ENCODE results near the gene FKBP1B. TPM values are rescaled to one million over a fixed set of nuclear protein-coding genes. Genes with fewer than 3 reads are reported as not detected.
A peak's percentile ranks its signal among the peaks of the same experiment; 100 is the strongest.

Gene FKBP1B
- total RNA-seq, 1 experiment from 2014 or later: 2.1 TPM

DNA sequence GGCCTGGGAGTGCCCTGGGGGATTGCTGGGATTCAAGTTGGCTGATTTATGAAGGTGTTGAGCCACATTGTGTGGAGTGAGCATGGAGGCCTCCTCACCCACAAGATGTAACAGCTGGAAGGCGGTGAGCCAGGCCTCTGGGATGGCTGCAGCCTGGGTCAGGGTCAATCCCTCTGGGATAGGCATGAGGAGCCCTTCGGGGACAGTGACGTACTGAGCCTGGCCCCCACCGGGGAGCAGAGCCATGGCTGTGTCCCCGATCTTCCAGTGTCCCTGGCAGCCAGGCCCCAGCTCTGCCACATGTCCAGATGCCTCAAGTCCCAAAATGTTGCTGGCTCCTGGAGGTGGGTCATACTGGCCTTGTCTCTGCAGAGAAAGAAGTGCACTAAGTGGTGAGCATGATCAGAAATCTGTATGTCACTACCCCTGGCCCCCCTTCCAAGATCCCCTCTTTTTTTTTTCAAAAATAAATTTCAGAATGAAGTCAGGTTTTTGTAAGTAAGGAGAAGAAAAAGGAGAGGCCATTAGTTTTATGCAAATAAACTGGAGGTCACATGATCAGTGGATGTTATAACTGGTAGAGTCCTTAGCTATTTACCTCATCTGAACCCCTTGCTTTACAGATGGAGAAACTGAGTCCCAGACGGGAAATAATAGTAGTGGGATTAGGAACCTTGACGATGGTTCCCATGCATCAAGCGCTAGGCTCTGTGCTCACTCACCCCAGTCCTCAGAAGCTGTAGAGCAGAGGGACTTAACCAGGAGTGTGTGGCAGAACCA lies 33.4 kb downstream of the FKBP1B start:
- Histone ChIP-seq H3K79me2 (ENCODE audit: low read length) (peaks cover 10% of the 10 kb centered on the region; the same call in 1 of the 2 replicates), H2AFZ (ENCODE audit: low read length) (peak overlapping the region; percentile 86; the same call in 1 of the 2 replicates), H3K4me1 (ENCODE audit: insufficient read depth, low read length) (peaks cover 15% of the 10 kb centered on the region), H3K9me3 (ENCODE audit: low read length) (no peaks in the 10 kb centered on the region), H3K36me3 (ENCODE audit: low read depth, low read length) (peaks cover 5% of the 10 kb centered on the region), H3K9me2 (replicated peaks; ENCODE audit: low read length) (no peaks in the 10 kb centered on the region), H3K4me3 (ENCODE audit: low read length) (peak overlapping the region; percentile 67), H3K9ac (ENCODE audit: low read length) (peak overlapping the region; percentile 56), H3K4me2 (ENCODE audit: low read length) (peak overlapping the region; percentile 78), H3F3A (ENCODE audit: low read length, unreplicated experiment) (no peaks in the 10 kb centered on the region), H3K27me3 (ENCODE audit: low read length) (no peaks in the 10 kb centered on the region), H3K27ac (ENCODE audit: low read length) (peak overlapping the region; percentile 36), H4K20me1 (ENCODE audit: low read length) (no peaks in the 10 kb centered on the region)
- POLR2A ChIA-PET (ENCODE audit: unreplicated experiment): interaction anchor here (1.8 kb wide), 1 partner anchor 156 kb away, joined by 13 read pairs; the partner anchor contains the start of gene ATAD2B
- CTCF ChIA-PET: interaction anchor here (1.6 to 2.1 kb wide), 2 partner anchors 156 to 258 kb away, joined by 9 to 24 read pairs; partner anchors contain the start of gene ATAD2B
- TF ChIP-seq EZH2 (IDR thresholded peaks at IDR 0.05; ENCODE audit: low read length, unreplicated experiment): no peak
- TF ChIP-seq, protein P1, sequence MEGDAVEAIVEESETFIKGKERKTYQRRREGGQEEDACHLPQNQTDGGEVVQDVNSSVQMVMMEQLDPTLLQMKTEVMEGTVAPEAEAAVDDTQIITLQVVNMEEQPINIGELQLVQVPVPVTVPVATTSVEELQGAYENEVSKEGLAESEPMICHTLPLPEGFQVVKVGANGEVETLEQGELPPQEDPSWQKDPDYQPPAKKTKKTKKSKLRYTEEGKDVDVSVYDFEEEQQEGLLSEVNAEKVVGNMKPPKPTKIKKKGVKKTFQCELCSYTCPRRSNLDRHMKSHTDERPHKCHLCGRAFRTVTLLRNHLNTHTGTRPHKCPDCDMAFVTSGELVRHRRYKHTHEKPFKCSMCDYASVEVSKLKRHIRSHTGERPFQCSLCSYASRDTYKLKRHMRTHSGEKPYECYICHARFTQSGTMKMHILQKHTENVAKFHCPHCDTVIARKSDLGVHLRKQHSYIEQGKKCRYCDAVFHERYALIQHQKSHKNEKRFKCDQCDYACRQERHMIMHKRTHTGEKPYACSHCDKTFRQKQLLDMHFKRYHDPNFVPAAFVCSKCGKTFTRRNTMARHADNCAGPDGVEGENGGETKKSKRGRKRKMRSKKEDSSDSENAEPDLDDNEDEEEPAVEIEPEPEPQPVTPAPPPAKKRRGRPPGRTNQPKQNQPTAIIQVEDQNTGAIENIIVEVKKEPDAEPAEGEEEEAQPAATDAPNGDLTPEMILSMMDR (conservative IDR thresholded peaks at IDR 0.05; ENCODE audit: low read depth, low read length): no peak
- TF ChIP-seq EZH2phosphoT487 (IDR thresholded peaks at IDR 0.05; ENCODE audit: borderline replicate concordance, low read length): no peak
- DNase-seq (no peak), ATAC-seq (no peak)
- intact Hi-C loops (cut with micrococcal nuclease): no loop called here
- BruUV-seq (replicated peaks): no TSS peak

DNA sequence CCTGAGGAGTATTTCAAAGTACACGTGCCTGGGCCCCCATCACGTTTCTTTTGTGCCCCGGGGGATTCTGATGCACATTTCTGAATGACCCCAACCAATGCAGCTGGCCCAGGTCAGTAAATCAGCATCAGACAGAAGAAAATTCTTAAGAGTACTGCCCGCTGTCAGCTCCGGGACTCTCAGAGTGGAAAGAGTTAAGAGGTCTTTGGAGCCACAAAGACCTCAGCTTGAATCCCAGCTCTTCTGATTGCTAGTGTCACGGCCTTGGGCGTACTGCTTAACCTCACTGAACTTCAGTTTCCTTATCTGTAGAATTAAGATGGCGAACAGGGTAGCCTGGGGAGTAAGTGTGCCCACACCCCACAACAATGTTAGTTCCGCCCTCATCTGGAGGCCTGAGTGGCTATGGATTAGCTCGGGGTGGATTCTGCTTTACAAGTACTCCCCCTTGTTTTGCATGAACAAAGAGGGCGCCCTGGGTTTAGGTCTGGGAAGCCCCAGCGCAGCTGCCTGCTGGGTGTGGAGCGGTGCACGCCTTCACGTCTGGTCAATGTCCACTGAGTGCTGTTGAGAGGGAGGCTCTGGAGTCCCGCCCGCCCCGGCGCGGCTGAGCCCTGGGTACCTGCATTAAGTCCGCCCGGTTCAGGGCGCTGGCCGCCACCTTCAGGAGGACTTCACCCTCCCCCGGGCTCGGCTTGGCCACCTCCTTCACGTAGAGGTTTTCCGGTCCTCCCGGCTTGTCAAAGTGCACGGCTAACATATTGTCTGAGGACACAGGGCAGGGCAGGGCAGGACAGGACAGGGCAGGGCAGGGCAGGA lies 34.2 kb downstream of the FKBP1B start:
- Histone ChIP-seq H3K36me3 (ENCODE audit: low read depth, low read length) (peaks cover 5% of the 10 kb centered on the region), H3K79me2 (ENCODE audit: low read length) (peaks cover 10% of the 10 kb centered on the region; the same call in 1 of the 2 replicates), H3K4me3 (ENCODE audit: low read length) (peak overlapping the region; percentile 67), H3K9me3 (ENCODE audit: low read length) (no peaks in the 10 kb centered on the region), H3K4me1 (ENCODE audit: insufficient read depth, low read length) (peaks cover 14% of the 10 kb centered on the region), H2AFZ (ENCODE audit: low read length) (peak overlapping the region; percentile 86), H3K9me2 (replicated peaks; ENCODE audit: low read length) (no peaks in the 10 kb centered on the region), H3K9ac (ENCODE audit: low read length) (peak overlapping the region; percentile 56), H3K4me2 (ENCODE audit: low read length) (peak overlapping the region; percentile 78), H4K20me1 (ENCODE audit: low read length) (no peaks in the 10 kb centered on the region), H3F3A (ENCODE audit: low read length, unreplicated experiment) (no peaks in the 10 kb centered on the region), H3K27ac (ENCODE audit: low read length) (peak overlapping the region; percentile 36), H3K27me3 (ENCODE audit: low read length) (no peaks in the 10 kb centered on the region)
- CTCF ChIA-PET: interaction anchor here (0.5 to 2.1 kb wide), 8 partner anchors 55 to 891 kb away, joined by 3 to 24 read pairs (median 5); partner anchors contain the start of gene ATAD2B
- TSS peak; percentile 45 for BruUV-seq (replicated peaks)
- DNase-seq: peak; percentile 65
- ATAC-seq: peak; percentile 64
- POLR2A ChIA-PET (ENCODE audit: unreplicated experiment): interaction anchor here (0.6 to 1.8 kb wide), 2 partner anchors 39 to 157 kb away, joined by 4 to 13 read pairs; partner anchors contain the start of genes ATAD2B, FAM228B and PFN4
- no peak for TF ChIP-seq EZH2 (IDR thresholded peaks at IDR 0.05; ENCODE audit: low read length, unreplicated experiment)
- TF ChIP-seq, protein P1 (conservative IDR thresholded peaks at IDR 0.05; ENCODE audit: low read depth, low read length): no peak
- intact Hi-C loops (cut with micrococcal nuclease): loop anchor here (1.0 to 2.0 kb wide), 7 partner anchors 7 to 299 kb away; partner anchors contain the start of genes ATAD2B, SF3B6 and UBXN2A

Data from PC-3 (cell line).